Smooth muscle cell (in vitro differentiated cells): ENCODE results near the gene EDNRA. TPM values are rescaled to one million over a fixed set of nuclear protein-coding genes. Genes with fewer than 3 reads are reported as not detected.

Experiments
- DNase-seq: peaks from one replicate; lab custom pipeline; 2025; ENCODE audit not compliant: unreplicated experiment; lab: John Stamatoyannopoulos, UW
- H2AFZ ChIP-seq: fragments of 200-600 bp; sonication (generic); 2 replicates; pipeline ENCODE4 v1.6.0; 2016; ENCODE audit warnings: antibody characterized with exemption, low read depth, mild to moderate bottlenecking
- H3F3A ChIP-seq: fragments of 200-600 bp; sonication (generic); 2 replicates; pipeline ENCODE4 v1.6.0; 2017; ENCODE audit warnings: antibody characterized with exemption, low read depth
- H3K27ac ChIP-seq: fragments of 200-600 bp; sonication (generic); 2 replicates; pipeline ENCODE4 v1.5.1; 2016; ENCODE audit warnings: low read depth, mild to moderate bottlenecking
- H3K27me3 ChIP-seq: fragments of 200-600 bp; sonication (generic); 2 replicates; pipeline ENCODE4 v1.6.1; 2016; ENCODE audit warnings: low read depth, mild to moderate bottlenecking
- H3K36me3 ChIP-seq: fragments of 200-600 bp; sonication (generic); 2 replicates; pipeline ENCODE4 v1.5.1; 2016; ENCODE audit warnings: low read depth
- H3K4me1 ChIP-seq: fragments of 200-600 bp; sonication (generic); 2 replicates; pipeline ENCODE4 v1.5.1; 2016; ENCODE audit warnings: low read depth
- H3K4me2 ChIP-seq: fragments of 200-600 bp; sonication (generic); 2 replicates; pipeline ENCODE4 v1.6.0; 2016; ENCODE audit warnings: mild to moderate bottlenecking
- H3K4me3 ChIP-seq: fragments of 200-600 bp; sonication (generic); 2 replicates; pipeline ENCODE4 v1.5.1; 2016; ENCODE audit warnings: mild to moderate bottlenecking
- H3K79me2 ChIP-seq: fragments of 200-600 bp; sonication (generic); 2 replicates; pipeline ENCODE4 v1.6.0; 2016; ENCODE audit warnings: low read depth, mild to moderate bottlenecking
- H3K9ac ChIP-seq: fragments of 200-600 bp; sonication (generic); 2 replicates; pipeline ENCODE4 v1.6.0; 2016; ENCODE audit warnings: low read depth
- H3K9me3 ChIP-seq: fragments of 200-600 bp; sonication (generic); replicated peaks from 2 replicates; pipeline ENCODE4 v1.5.1; 2016; ENCODE audit warnings: low read depth
- H4K20me1 ChIP-seq: fragments of 200-600 bp; sonication (generic); 2 replicates; pipeline ENCODE4 v1.6.0; 2016; ENCODE audit warnings: low read depth
- WGBS: methylation state at CpG from one replicate; pipeline ENCODE4 v1.1.7; 2016; ENCODE audit warnings: low lambda C conversion rate; 5-methylcytosine and 5-hydroxymethylcytosine counted together
- polyA plus RNA-seq: library from polyadenylated mRNA; unstranded; fragments of >200 nt; fragmentation: Nextera tagmentation; extraction: Ambion mirVana; gene quantifications from 2 replicates; pipeline ENCODE4 v1.2.1, GENCODE V29; 2016
- total RNA-seq: library from RNA; depleted of rRNA; stranded (reverse); fragments of >200 nt; gene quantifications from 2 replicates; pipeline ENCODE4 v1.2.3, GENCODE V29; 2014
- TF ChIP-seq, protein P1 (sequence below): fragments of 200-600 bp; sonication (generic); IDR thresholded peaks from 2 replicates; pipeline ENCODE4 v1.5.1; 2017; ENCODE audit warnings: borderline replicate concordance, mild to moderate bottlenecking, antibody characterized with exemption; ENCODE audit not compliant: insufficient read depth, poor library complexity, severe bottlenecking

Gene EDNRA
- total and polyA plus RNA-seq, 2 experiments from 2014 or later, result 4.8 to 8.6 TPM

DNA sequence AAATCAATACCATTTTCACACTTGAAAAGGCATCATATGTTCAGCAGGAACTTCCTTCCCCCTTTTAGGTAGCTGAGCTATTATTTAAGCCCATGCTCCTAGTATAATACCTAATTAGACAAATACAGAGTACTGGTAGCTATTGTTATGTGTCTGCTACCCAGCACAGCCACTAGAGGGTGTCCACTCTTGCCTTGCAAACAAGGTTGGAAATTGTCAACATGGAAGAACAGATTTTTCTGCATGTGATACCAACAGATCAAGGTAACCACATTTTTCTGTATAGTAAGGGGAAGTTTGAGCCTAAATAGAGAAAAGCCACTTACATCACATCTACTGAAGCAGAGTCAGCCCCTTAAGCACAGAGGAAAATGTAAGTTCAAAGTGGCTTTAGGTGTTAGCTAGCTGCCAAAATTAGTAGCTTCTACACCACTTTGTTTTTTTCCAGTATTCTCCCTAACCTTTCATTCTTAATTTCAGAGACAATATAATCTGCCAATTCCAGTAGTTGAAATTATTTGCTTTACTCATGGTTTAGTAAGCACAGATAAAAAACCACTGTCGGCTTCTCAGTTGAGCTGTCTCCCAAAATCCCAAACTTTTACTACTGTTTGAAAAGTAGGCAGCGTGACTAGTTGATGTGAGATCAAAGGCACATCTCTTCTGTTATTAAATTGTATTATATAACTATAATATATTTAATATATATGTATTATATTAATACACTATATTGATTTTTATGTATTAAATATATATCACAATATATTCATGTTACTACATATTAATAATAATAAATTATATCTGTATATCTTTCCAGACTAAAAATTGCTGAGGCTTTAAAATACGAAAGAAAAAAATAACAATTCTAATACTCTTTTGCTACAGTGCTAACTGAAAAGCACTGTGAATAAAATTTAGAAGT lies 38.2 kb downstream of the EDNRA start:
- Histone ChIP-seq H3K79me2 (no peaks in the 10 kb centered on the region), H3K4me2 (no peak overlapping the region), H2AFZ (no peak overlapping the region), H3K4me3 (no peak overlapping the region), H3K27me3 (no peaks in the 10 kb centered on the region), H3F3A (no peaks in the 10 kb centered on the region), H3K27ac (no peak overlapping the region), H4K20me1 (no peaks in the 10 kb centered on the region), H3K36me3 (no peaks in the 10 kb centered on the region), H3K9me3 (no peaks in the 10 kb centered on the region), H3K4me1 (no peaks in the 10 kb centered on the region), H3K9ac (no peak overlapping the region)
- DNase-seq, result no peak
- TF ChIP-seq, protein P1, sequence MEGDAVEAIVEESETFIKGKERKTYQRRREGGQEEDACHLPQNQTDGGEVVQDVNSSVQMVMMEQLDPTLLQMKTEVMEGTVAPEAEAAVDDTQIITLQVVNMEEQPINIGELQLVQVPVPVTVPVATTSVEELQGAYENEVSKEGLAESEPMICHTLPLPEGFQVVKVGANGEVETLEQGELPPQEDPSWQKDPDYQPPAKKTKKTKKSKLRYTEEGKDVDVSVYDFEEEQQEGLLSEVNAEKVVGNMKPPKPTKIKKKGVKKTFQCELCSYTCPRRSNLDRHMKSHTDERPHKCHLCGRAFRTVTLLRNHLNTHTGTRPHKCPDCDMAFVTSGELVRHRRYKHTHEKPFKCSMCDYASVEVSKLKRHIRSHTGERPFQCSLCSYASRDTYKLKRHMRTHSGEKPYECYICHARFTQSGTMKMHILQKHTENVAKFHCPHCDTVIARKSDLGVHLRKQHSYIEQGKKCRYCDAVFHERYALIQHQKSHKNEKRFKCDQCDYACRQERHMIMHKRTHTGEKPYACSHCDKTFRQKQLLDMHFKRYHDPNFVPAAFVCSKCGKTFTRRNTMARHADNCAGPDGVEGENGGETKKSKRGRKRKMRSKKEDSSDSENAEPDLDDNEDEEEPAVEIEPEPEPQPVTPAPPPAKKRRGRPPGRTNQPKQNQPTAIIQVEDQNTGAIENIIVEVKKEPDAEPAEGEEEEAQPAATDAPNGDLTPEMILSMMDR, result peak; percentile 82
- WGBS, result 90% methylated on average over 3 of the region's 3 CpGs

DNA sequence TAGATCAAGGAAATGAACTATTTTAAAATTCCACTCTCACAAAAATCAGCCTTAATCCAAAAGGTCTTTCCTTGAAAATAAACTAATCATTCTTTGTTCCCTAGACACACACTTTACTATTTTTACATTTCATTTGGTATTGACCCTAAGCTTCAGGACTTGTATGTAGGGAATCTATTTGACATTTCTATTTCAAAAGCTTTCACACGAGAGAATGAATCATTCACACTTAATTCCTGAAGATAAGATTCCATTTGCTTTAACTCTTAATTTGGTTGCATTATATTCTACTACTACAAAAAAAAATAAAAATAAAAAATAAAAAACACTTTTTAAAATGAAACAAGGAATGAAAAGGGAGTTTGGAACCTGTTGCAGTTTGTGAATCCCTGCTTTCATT lies 43.7 kb downstream of the EDNRA start:
- Histone ChIP-seq H3K79me2 (no peaks in the 10 kb centered on the region), H3K9ac (no peak overlapping the region), H3F3A (no peaks in the 10 kb centered on the region), H2AFZ (no peak overlapping the region), H3K4me1 (no peaks in the 10 kb centered on the region), H4K20me1 (no peaks in the 10 kb centered on the region), H3K9me3 (no peaks in the 10 kb centered on the region), H3K4me2 (no peak overlapping the region), H3K27ac (no peak overlapping the region), H3K36me3 (no peaks in the 10 kb centered on the region), H3K4me3 (no peak overlapping the region), H3K27me3 (no peaks in the 10 kb centered on the region)
- WGBS, result 9% methylated on average over 1 of the region's 1 CpG
- no peak for DNase-seq
- TF ChIP-seq, protein P1, result no peak

DNA sequence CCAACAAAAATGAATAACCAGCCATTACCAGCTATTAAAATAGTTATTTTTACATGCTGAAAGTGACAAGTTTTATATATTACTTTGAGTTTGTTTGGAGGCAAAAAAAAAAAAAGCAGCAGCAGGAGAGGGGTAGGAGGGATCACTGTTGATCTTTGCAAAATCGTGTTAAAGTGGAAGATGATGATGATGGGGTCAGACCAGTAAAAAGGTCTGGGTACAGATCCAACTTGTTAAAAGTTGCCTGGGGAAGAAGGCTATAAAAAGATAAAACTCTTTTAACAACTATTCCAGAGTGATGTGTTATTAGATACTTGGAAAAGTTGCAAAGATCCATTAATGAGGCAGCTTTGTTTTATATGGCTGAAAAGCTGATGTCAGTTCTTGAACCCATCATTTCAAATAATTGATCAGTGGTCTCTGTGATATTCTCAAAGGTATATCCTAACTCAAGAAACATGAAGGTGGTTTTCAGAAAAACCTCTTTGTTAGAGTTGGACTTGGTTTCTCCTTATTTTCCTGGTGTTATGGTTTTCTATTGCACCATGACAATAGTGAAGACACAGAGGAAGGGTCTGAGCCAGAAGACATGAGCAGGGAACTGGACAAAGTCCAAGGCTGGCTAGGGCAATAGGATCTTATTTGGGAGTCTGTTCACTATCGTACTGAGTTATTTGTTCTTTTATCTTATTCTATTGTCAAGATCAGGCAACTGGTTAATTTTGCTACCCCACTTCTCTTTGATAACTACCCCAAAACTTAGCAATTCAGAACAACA lies 44.8 kb downstream of the EDNRA start:
- 67% methylated on average over 2 of the region's 2 CpGs for WGBS

More for the DNA sequence above, 44.8 kb downstream of the EDNRA start:
- Histone ChIP-seq H3K27ac (no peak overlapping the region), H2AFZ (no peak overlapping the region), H3K27me3 (no peaks in the 10 kb centered on the region), H3K9me3 (no peaks in the 10 kb centered on the region), H3K36me3 (no peaks in the 10 kb centered on the region), H3F3A (no peaks in the 10 kb centered on the region), H3K4me1 (no peaks in the 10 kb centered on the region), H4K20me1 (no peaks in the 10 kb centered on the region), H3K4me2 (no peak overlapping the region), H3K9ac (no peak overlapping the region), H3K79me2 (no peaks in the 10 kb centered on the region), H3K4me3 (no peak overlapping the region)
- DNase-seq, result no peak
- TF ChIP-seq, protein P1, result no peak
